ENCODE results near the gene CCNO.
A peak's percentile ranks its signal among the peaks of the same experiment; 100 is the strongest.

Gene CCNO

GRCh38 chr5:55232985-55233928 lies at the start of gene CCNO:
CCNO (minus strand) TSS chr5:55233608; CDS start chr5:55233523, 85 bp downstream.
- peak; percentile 74 for DNase-seq (ENCODE audit: low spot score)

- DNase-seq (ENCODE audit: low spot score) = no peak
These were observed 45.4 kb upstream of the CCNO start for GRCh38 chr5:55278778-55279177.

- DNase-seq (ENCODE audit: low spot score) = no peak
These were observed 43.4 kb upstream of the CCNO start for GRCh38 chr5:55276771-55277170.

- no peak for DNase-seq (ENCODE audit: low spot score)
These were observed 24.9 kb upstream of the CCNO start for GRCh38 chr5:55258339-55258738.

GRCh38 chr5:55254802-55255201 lies 21.4 kb upstream of the CCNO start:
- no peak for DNase-seq (ENCODE audit: low spot score)

GRCh38 chr5:55250064-55250463 lies 16.7 kb upstream of the CCNO start:
- DNase-seq (ENCODE audit: low spot score) = no peak

GRCh38 chr5:55241746-55242145 lies 8.3 kb upstream of the CCNO start:
- no peak for DNase-seq (ENCODE audit: low spot score)

- no peak for DNase-seq (ENCODE audit: low spot score)
These were observed 3.4 kb upstream of the CCNO start for GRCh38 chr5:55236800-55237199.

- DNase-seq (ENCODE audit: low spot score) = no peak
These were observed 803 bp upstream of the CCNO start for GRCh38 chr5:55234121-55234700.

- peak; percentile 74 for DNase-seq (ENCODE audit: low spot score)
These were observed 980 bp downstream of the CCNO start for GRCh38 chr5:55232271-55232984.

GRCh38 chr5:55231919-55232270 lies 1.5 kb downstream of the CCNO start:
- no peak for DNase-seq (ENCODE audit: low spot score)

GRCh38 chr5:55231029-55231918 lies 2.1 kb downstream of the CCNO start:
- DNase-seq (ENCODE audit: low spot score) = peak; percentile 70

- DNase-seq (ENCODE audit: low spot score) = no peak
These were observed 3.2 kb downstream of the CCNO start for GRCh38 chr5:55230086-55230629.

- DNase-seq (ENCODE audit: low spot score) = no peak
These were observed 5.6 kb downstream of the CCNO start for GRCh38 chr5:55227664-55228430.

GRCh38 chr5:55226934-55227663 lies 6.3 kb downstream of the CCNO start, which contains the start of gene MCIDAS:
MCIDAS (minus strand) TSS chr5:55227315; CDS start chr5:55227138, 177 bp downstream.
- DNase-seq (ENCODE audit: low spot score) = no peak

- peak; percentile 73 for DNase-seq (ENCODE audit: low spot score)
These were observed 7.1 kb downstream of the CCNO start for GRCh38 chr5:55226027-55226933.

GRCh38 chr5:55225346-55225745 lies 8.1 kb downstream of the CCNO start:
- DNase-seq (ENCODE audit: low spot score) = no peak

GRCh38 chr5:55223812-55224240 lies 9.6 kb downstream of the CCNO start:
- no peak for DNase-seq (ENCODE audit: low spot score)
